Breast epithelium (tissue), 4 donors: ENCODE data around the gene PDZRN3. TPM values are rescaled to one million over a fixed set of nuclear protein-coding genes. Genes with fewer than 3 reads are reported as not detected.
"Not testable (repeated sequence)": the region's sequence is repeated elsewhere in the genome, so short reads cannot be mapped to it uniquely, and the experiment has no call there.

Source experiments
- DNase-seq, 2 donors: peaks; one replicate each; pipeline ENCODE4 v3.0.0-alpha.2; 2019; ENCODE audit warnings: low spot score in 2 of 2
- H3K27ac ChIP-seq, 2 donors: fragments of 200-600 bp; sonication (generic) in 1 of 2; one replicate each; pipeline ENCODE4 v1.5.1; 2016 to 2019; ENCODE audit warnings: mild to moderate bottlenecking in 1 of 2
- H3K27me3 ChIP-seq, 2 donors: fragments of 200-600 bp; sonication (generic) in 1 of 2; one replicate each; pipeline versions ENCODE4 v1.5.1 to v1.6.0; 2017 to 2019; ENCODE audit warnings: control low read depth in 1 of 2, mild to moderate bottlenecking in 1 of 2
- H3K36me3 ChIP-seq: fragments of 200-600 bp; one replicate; pipeline ENCODE4 v1.5.1; 2019
- H3K4me1 ChIP-seq, 2 donors: fragments of 200-600 bp; sonication (generic); one replicate each; pipeline ENCODE4 v1.5.1; 2016 to 2019; ENCODE audit warnings: control low read depth in 1 of 2
- H3K4me3 ChIP-seq, 3 donors: fragments of 200-600 bp; sonication (generic); 1 replicate in 2 of 3; 2 replicates in 1 of 3; pipeline ENCODE4 v1.5.1; 2016 to 2019; ENCODE audit warnings: mild to moderate bottlenecking in 3 of 3, moderate library complexity in 2 of 3
- H3K9me3 ChIP-seq, 2 donors: fragments of 200-600 bp; sonication (generic) in 1 of 2; one replicate each; pipeline ENCODE4 v1.5.1; 2016 to 2019; ENCODE audit warnings: control low read depth in 1 of 2
- POLR2A ChIP-seq: fragments of 450-650 bp; IDR thresholded peaks from one replicate; pipeline ENCODE4 v1.6.1; 2016; ENCODE audit warnings: antibody characterized with exemption, mild to moderate bottlenecking, moderate library complexity
- POLR2AphosphoS5 ChIP-seq, 3 donors: sonication (generic); formaldehyde crosslinking; IDR thresholded peaks; one replicate each; pipeline ENCODE4 v1.6.1; 2017; ENCODE audit warnings: antibody characterized with exemption in 3 of 3
- intact Hi-C: fragments of 100-400 bp; cut with DNase I; formaldehyde crosslinking; loops from one replicate; pipeline ENCODE4 v1.15.1; 2023; ENCODE audit warnings: low total_unique reads
- total RNA-seq, 3 donors: library from RNA; depleted of rRNA; stranded (reverse); fragments of >200 nt; gene quantifications; one replicate each; pipeline ENCODE4 v1.1.0, GENCODE V29; 2016
- TF ChIP-seq, protein P1 (sequence below), 3 donors: fragments of 450-650 bp; IDR thresholded peaks; one replicate each; pipeline ENCODE4 v1.5.1; 2016 to 2017; ENCODE audit warnings: antibody characterized with exemption in 3 of 3, mild to moderate bottlenecking in 3 of 3, moderate library complexity in 3 of 3

Gene PDZRN3
- total RNA-seq, 3 donors from 2014 or later: 36.0 to 79.6 (median 37.6) TPM

DNA sequence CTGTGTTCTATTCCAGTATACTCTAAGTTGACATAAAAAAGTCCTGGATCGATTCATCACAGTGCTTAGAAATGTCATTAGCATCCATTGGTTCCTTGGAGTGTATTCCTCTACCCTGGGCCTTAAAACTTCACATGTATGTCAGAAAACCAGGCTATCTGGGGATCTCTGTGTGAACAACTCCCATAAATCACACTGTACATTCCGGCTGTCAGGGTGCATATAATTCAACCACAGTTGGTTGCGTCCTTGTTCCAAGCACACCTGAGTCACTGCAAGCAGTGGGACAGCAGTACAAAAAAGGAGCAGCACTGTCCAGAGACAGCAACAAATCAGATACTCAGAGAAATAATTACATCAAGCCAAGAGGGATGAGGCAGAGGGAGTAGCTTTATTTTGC, 52.4 kb downstream of the PDZRN3 start:
- no peaks in the 10 kb centered on the region for H3K4me1 ChIP-seq
- no peaks in the 10 kb centered on the region for H3K27me3 ChIP-seq
- intact Hi-C loops: no loop called here

GRCh38 chr3:73571238-73571794, 53.4 kb downstream of the PDZRN3 start:
- no peak for DNase-seq
- Histone ChIP-seq H3K9me3 (no peaks in the 10 kb centered on the region), H3K36me3 (no peaks in the 10 kb centered on the region), H3K27me3 (no peaks in the 10 kb centered on the region), H3K4me3 (no peak overlapping the region), H3K27ac (no peak overlapping the region), H3K4me1 (no peaks in the 10 kb centered on the region)
- intact Hi-C loops: no loop called here
- TF ChIP-seq, protein P1, sequence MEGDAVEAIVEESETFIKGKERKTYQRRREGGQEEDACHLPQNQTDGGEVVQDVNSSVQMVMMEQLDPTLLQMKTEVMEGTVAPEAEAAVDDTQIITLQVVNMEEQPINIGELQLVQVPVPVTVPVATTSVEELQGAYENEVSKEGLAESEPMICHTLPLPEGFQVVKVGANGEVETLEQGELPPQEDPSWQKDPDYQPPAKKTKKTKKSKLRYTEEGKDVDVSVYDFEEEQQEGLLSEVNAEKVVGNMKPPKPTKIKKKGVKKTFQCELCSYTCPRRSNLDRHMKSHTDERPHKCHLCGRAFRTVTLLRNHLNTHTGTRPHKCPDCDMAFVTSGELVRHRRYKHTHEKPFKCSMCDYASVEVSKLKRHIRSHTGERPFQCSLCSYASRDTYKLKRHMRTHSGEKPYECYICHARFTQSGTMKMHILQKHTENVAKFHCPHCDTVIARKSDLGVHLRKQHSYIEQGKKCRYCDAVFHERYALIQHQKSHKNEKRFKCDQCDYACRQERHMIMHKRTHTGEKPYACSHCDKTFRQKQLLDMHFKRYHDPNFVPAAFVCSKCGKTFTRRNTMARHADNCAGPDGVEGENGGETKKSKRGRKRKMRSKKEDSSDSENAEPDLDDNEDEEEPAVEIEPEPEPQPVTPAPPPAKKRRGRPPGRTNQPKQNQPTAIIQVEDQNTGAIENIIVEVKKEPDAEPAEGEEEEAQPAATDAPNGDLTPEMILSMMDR (IDR thresholded peaks at IDR 0.05): no peak
- TF ChIP-seq POLR2AphosphoS5 (IDR thresholded peaks at IDR 0.05) (no peak), POLR2A (no peak)

More for the DNA sequence above, 52.4 kb downstream of the PDZRN3 start:
- Histone ChIP-seq H3K27ac (no peak overlapping the region), H3K36me3 (no peaks in the 10 kb centered on the region), H3K9me3 (no peaks in the 10 kb centered on the region), H3K4me3 (no peak overlapping the region)
- TF ChIP-seq POLR2A (no peak), POLR2AphosphoS5 (IDR thresholded peaks at IDR 0.05) (no peak)
- TF ChIP-seq, protein P1 (IDR thresholded peaks at IDR 0.05): no peak
- no peak for DNase-seq

DNA sequence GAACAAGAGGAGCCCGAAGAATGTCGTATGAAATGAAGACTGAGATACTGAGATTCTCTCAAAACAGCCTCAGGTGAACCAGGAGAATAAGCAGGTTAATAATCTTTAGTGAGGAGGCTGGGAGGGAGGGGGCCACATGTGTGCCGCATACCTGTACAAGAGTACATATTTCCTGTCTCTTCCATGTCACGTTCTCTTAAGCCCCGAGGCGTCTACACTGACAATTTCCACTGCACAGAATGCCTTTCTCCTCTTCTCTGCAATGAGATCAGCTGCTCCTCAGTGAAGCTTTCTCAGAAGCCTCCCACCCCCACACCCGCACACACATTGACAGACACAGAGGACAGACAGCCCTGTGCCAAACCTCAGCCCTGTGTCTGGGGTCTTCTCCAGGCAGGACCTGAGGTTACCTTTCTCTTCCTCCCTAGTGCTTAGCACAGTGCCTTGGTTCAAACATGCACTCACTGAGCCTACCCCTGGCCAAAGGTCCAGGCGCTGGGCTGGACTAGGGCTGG, 55.4 kb downstream of the PDZRN3 start:
- Histone ChIP-seq H3K4me1 (no peaks in the 10 kb centered on the region), H3K27me3 (no peaks in the 10 kb centered on the region), H3K27ac (peak overlapping the region in 1 of 2 donors; percentile 34), H3K9me3 (no peaks in the 10 kb centered on the region), H3K36me3 (no peaks in the 10 kb centered on the region), H3K4me3 (no peak overlapping the region)
- TF ChIP-seq, protein P1 (IDR thresholded peaks at IDR 0.05): no peak
- no peak for TF ChIP-seq POLR2AphosphoS5 (IDR thresholded peaks at IDR 0.05)
- no peak for DNase-seq
- intact Hi-C loops: no loop called here

GRCh38 chr3:73568371-73568862, 56.3 kb downstream of the PDZRN3 start:
- intact Hi-C loops: no loop called here
- Histone ChIP-seq H3K36me3 (no peaks in the 10 kb centered on the region), H3K4me3 (no peak overlapping the region), H3K4me1 (no peaks in the 10 kb centered on the region), H3K27me3 (no peaks in the 10 kb centered on the region), H3K27ac (no peak overlapping the region), H3K9me3 (no peaks in the 10 kb centered on the region)
- DNase-seq: no peak
- TF ChIP-seq POLR2A (no peak), POLR2AphosphoS5 (IDR thresholded peaks at IDR 0.05) (no peak)
- TF ChIP-seq, protein P1 (IDR thresholded peaks at IDR 0.05): no peak

DNA sequence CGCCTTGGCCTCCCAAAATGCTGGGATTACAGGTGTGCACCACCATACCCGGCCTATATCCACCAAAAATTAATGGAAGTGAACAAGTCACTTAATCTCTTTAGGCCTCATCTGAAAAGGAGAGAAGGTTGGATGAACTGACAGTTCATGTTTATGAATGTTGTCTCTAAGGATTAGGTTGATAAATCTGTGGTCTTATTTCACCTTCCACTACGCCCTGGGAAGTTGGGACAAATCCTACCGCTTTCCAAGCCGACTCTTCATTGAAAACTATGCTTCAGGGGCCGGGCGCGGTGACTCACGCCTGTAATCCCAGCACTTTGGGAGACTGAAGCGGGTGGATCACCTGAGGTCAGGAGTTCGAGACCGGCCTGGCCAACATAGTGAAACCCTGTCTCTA, 59.4 kb downstream of the PDZRN3 start:
- intact Hi-C loops, H3K4me1 ChIP-seq, H3K9me3 ChIP-seq, DNase-seq, H3K27me3 ChIP-seq, H3K27ac ChIP-seq, H3K4me3 ChIP-seq, H3K36me3 ChIP-seq: not testable (repeated sequence)
